Osteoblast (primary cell): ENCODE data around the gene ABCD4. TPM values are rescaled to one million over a fixed set of nuclear protein-coding genes. Genes with fewer than 3 reads are reported as not detected.

Experiments used
- DNase-seq: peaks from one replicate; pipeline ENCODE4 v3.0.0; 2011; ENCODE audit warnings: low spot score, mixed read lengths; ENCODE audit not compliant: insufficient read length; ENCODE audit errors: missing footprints
- H2AFZ ChIP-seq: 2 replicates; pipeline ENCODE4 v1.6.0; 2011; ENCODE audit warnings: mild to moderate bottlenecking, low read length
- H3K27ac ChIP-seq: 2 replicates; pipeline ENCODE4 v1.5.1; 2011; ENCODE audit warnings: mild to moderate bottlenecking, low read depth, low read length, moderate library complexity
- H3K27me3 ChIP-seq: 2 replicates; pipeline ENCODE4 v1.6.0; 2012; ENCODE audit warnings: mild to moderate bottlenecking, control low read depth, inconsistent platforms, low read length, moderate library complexity; ENCODE audit not compliant: insufficient read depth
- H3K36me3 ChIP-seq: 2 replicates; pipeline ENCODE4 v1.5.1; 2011; ENCODE audit warnings: mild to moderate bottlenecking, low read length, control low read depth, moderate library complexity; ENCODE audit not compliant: insufficient read depth
- H3K4me1 ChIP-seq: 2 replicates; pipeline ENCODE4 v1.5.1; 2011; ENCODE audit warnings: mild to moderate bottlenecking, low read length, control low read depth, moderate library complexity; ENCODE audit not compliant: insufficient read depth
- H3K4me2 ChIP-seq: 2 replicates; pipeline ENCODE4 v1.6.0; 2011; ENCODE audit warnings: mild to moderate bottlenecking, low read length; ENCODE audit not compliant: insufficient read depth
- H3K4me3 ChIP-seq: fragments of 200-600 bp; sonication (generic); 3 replicates; pipeline ENCODE4 v1.5.1; 2012; ENCODE audit warnings: mild to moderate bottlenecking, low read length, inconsistent platforms; ENCODE audit not compliant: insufficient read depth
- H3K79me2 ChIP-seq: 2 replicates; pipeline ENCODE4 v1.6.0; 2012; ENCODE audit warnings: mild to moderate bottlenecking, low read length, control low read depth, inconsistent platforms; ENCODE audit not compliant: insufficient read depth
- H3K9me3 ChIP-seq: 2 replicates; pipeline ENCODE4 v1.5.1; 2011; ENCODE audit warnings: low read depth, low read length, control low read depth
- H4K20me1 ChIP-seq: 2 replicates; pipeline ENCODE4 v1.6.0; 2012; ENCODE audit warnings: mild to moderate bottlenecking, low read length, control low read depth; ENCODE audit not compliant: insufficient read depth
- total RNA-seq: library from RNA; depleted of rRNA; stranded (reverse); fragments of >200 nt; gene quantifications from 2 replicates; pipeline ENCODE4 v1.2.3, GENCODE V29; 2012
- TF ChIP-seq, protein P1 (sequence below): IDR thresholded peaks from 2 replicates; pipeline ENCODE4 v1.5.1; 2011; ENCODE audit warnings: mild to moderate bottlenecking, low read depth, low read length, moderate library complexity; ENCODE audit errors: extremely low read depth

The ABCD4 gene
- total RNA-seq, 1 donor, result 38.7 TPM

DNA sequence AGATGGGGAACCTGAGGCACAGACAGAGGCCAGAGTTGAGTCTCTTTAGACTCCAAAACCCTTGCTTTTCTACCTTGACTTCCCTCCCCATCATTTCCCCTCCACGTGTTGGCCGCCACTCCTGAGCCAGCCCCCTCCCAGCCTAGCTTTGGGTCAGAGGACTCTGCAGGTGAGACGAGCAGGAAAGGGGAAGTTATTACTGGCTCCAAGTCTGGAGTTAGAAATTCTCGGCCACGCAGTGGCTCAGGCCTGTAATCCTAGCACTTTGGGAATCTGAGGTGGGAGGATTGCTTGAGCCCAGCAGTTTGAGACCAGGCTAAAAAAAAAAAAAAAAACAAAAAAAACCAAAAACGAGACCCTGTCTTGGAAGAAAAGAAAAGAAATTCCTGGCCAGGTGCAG is 54.7 kb downstream of the ABCD4 start:
- Histone ChIP-seq H2AFZ (no peak overlapping the region), H3K4me2 (no peak overlapping the region), H3K9me3 (no peaks in the 10 kb centered on the region), H3K36me3 (no peaks in the 10 kb centered on the region), H3K4me1 (no peaks in the 10 kb centered on the region), H3K27me3 (peaks cover 52% of the 10 kb centered on the region), H4K20me1 (peaks cover 4% of the 10 kb centered on the region), H3K27ac (no peak overlapping the region), H3K4me3 (no peak overlapping the region), H3K79me2 (no peaks in the 10 kb centered on the region)
- no peak for DNase-seq
- TF ChIP-seq, protein P1, sequence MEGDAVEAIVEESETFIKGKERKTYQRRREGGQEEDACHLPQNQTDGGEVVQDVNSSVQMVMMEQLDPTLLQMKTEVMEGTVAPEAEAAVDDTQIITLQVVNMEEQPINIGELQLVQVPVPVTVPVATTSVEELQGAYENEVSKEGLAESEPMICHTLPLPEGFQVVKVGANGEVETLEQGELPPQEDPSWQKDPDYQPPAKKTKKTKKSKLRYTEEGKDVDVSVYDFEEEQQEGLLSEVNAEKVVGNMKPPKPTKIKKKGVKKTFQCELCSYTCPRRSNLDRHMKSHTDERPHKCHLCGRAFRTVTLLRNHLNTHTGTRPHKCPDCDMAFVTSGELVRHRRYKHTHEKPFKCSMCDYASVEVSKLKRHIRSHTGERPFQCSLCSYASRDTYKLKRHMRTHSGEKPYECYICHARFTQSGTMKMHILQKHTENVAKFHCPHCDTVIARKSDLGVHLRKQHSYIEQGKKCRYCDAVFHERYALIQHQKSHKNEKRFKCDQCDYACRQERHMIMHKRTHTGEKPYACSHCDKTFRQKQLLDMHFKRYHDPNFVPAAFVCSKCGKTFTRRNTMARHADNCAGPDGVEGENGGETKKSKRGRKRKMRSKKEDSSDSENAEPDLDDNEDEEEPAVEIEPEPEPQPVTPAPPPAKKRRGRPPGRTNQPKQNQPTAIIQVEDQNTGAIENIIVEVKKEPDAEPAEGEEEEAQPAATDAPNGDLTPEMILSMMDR, result no peak

DNA sequence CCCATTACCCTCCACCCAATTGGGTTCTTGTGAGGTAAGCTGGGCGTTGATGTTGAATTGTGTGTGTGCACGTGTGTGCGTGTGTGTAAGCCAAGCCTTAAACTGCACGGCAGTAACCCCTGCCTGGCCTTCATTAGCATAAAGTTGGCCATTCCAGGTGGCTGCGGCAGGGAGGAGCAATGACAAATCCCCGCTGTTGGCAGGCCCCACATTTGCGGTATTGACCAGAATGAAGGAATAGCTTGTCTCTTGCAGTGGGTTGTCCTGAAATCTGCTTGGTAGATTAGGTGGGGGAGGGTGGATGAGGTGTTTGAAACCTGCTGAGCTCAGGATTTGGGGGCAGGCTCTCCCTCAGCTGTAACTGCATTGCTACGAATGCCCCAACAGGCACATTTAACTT is 56.2 kb downstream of the ABCD4 start:
- no peaks in the 10 kb centered on the region for H3K4me1 ChIP-seq
- H3K27me3 ChIP-seq, result peaks cover 65% of the 10 kb centered on the region
- H3K9me3 ChIP-seq, result no peaks in the 10 kb centered on the region

GRCh38 chr14:74245292-74245691 is 57.4 kb downstream of the ABCD4 start:
- no peaks in the 10 kb centered on the region for H3K36me3 ChIP-seq
- peak; percentile 69 for DNase-seq
- TF ChIP-seq, protein P1, result no peak
- H4K20me1 ChIP-seq, result peaks cover 2% of the 10 kb centered on the region
- H3K27ac ChIP-seq, result no peak overlapping the region
- H3K9me3 ChIP-seq, result no peaks in the 10 kb centered on the region
- no peaks in the 10 kb centered on the region for H3K4me1 ChIP-seq
- no peak overlapping the region for H3K4me2 ChIP-seq
- peaks cover 77% of the 10 kb centered on the region for H3K27me3 ChIP-seq
- H2AFZ ChIP-seq, result no peak overlapping the region
- H3K79me2 ChIP-seq, result no peaks in the 10 kb centered on the region
- no peak overlapping the region for H3K4me3 ChIP-seq

More for the DNA sequence above, 56.2 kb downstream of the ABCD4 start:
- no peaks in the 10 kb centered on the region for H3K79me2 ChIP-seq
- no peak overlapping the region for H3K4me2 ChIP-seq
- DNase-seq, result peak; percentile 50
- H3K36me3 ChIP-seq, result no peaks in the 10 kb centered on the region
- H3K4me3 ChIP-seq, result no peak overlapping the region
- H4K20me1 ChIP-seq, result peaks cover 2% of the 10 kb centered on the region
- TF ChIP-seq, protein P1, result no peak
- no peak overlapping the region for H2AFZ ChIP-seq
- no peak overlapping the region for H3K27ac ChIP-seq

- Histone ChIP-seq H2AFZ (no peak overlapping the region), H3K4me1 (no peaks in the 10 kb centered on the region), H3K4me3 (no peak overlapping the region), H3K9me3 (no peaks in the 10 kb centered on the region), H3K4me2 (no peak overlapping the region), H3K27me3 (peaks cover 88% of the 10 kb centered on the region), H3K36me3 (no peaks in the 10 kb centered on the region), H3K79me2 (no peaks in the 10 kb centered on the region), H3K27ac (no peak overlapping the region), H4K20me1 (peaks cover 2% of the 10 kb centered on the region)
- peak; percentile 62 for DNase-seq
- TF ChIP-seq, protein P1, result no peak
Measured at GRCh38 chr14:74244115-74244514, 58.6 kb downstream of the ABCD4 start.
